CD4-positive, alpha-beta T cell treated with Interleukin-4 for 1 hour (primary cell): ENCODE data around the gene DMTF1.
A peak's percentile ranks its signal among the peaks of the same experiment; 100 is the strongest.
"Not testable (repeated sequence)": the region's sequence is repeated elsewhere in the genome, so short reads cannot be mapped to it uniquely, and the experiment has no call there.

ENCODE experiments used
- DNase-seq, 2 donors: peaks; one replicate each; pipeline ENCODE4 v3.0.0-alpha.2; 2020 to 2022

Gene DMTF1, protein sequence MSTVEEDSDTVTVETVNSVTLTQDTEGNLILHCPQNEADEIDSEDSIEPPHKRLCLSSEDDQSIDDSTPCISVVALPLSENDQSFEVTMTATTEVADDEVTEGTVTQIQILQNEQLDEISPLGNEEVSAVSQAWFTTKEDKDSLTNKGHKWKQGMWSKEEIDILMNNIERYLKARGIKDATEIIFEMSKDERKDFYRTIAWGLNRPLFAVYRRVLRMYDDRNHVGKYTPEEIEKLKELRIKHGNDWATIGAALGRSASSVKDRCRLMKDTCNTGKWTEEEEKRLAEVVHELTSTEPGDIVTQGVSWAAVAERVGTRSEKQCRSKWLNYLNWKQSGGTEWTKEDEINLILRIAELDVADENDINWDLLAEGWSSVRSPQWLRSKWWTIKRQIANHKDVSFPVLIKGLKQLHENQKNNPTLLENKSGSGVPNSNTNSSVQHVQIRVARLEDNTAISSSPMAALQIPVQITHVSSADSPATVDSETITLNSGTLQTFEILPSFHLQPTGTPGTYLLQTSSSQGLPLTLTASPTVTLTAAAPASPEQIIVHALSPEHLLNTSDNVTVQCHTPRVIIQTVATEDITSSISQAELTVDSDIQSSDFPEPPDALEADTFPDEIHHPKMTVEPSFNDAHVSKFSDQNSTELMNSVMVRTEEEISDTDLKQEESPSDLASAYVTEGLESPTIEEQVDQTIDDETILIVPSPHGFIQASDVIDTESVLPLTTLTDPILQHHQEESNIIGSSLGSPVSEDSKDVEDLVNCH

GRCh38 chr7:87152112-87152896, at the start of gene DMTF1:
Gene DMTF1 (plus strand): TSS chr7:87152453. CDS start chr7:87164942, 12,489 bp downstream.
- peak; percentile 85 to 87 for DNase-seq

DNA sequence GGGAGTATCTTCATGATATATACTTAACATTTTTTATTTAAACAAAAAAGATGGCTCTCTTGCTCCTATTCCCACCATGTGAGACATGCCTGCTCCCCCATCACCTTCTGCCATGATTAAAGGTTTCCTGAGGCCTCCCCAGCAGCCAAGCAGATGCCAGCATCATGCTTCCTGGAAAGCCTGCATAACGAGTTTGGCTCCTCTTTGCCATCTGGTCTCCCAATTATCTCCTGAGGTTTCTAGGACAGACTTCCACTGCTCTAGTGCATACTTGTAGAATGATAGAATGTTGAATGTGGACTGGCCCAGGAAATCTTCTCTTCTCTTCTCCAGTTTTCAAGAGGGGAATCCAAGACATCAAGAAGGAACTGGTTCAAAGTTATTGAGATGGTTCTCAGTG, 46.9 kb upstream of the DMTF1 start:
- DNase-seq, result no peak

DNA sequence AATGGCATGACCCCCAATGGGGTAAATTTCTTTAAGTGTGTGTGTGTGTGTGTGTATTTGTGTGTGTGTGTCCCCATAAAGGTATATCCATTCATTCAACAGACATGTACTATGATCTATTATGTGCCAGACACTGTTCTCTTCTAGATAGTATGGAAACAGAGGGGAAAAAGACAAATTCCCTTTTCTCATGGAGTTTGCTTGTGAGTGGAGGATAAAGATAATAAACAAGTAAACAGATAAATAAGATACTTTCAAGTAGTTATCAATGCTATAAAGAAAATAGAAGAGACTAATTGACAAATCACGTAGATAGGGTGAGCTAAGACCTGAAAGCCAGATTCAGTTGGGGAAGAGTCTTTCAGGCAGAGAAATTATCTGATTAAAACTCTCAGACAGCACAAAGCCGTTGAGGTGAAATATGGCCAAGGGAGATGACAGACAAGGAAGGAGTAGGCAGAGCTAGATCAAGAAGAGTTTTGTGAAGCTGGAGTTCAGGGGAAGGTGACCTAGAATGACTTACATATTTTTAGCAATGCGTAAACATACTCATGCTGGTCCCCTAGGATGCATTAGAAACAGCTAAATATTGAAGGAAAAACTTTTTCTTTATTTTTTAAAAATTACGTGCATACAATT, 45.2 kb upstream of the DMTF1 start:
- no peak for DNase-seq

DNA sequence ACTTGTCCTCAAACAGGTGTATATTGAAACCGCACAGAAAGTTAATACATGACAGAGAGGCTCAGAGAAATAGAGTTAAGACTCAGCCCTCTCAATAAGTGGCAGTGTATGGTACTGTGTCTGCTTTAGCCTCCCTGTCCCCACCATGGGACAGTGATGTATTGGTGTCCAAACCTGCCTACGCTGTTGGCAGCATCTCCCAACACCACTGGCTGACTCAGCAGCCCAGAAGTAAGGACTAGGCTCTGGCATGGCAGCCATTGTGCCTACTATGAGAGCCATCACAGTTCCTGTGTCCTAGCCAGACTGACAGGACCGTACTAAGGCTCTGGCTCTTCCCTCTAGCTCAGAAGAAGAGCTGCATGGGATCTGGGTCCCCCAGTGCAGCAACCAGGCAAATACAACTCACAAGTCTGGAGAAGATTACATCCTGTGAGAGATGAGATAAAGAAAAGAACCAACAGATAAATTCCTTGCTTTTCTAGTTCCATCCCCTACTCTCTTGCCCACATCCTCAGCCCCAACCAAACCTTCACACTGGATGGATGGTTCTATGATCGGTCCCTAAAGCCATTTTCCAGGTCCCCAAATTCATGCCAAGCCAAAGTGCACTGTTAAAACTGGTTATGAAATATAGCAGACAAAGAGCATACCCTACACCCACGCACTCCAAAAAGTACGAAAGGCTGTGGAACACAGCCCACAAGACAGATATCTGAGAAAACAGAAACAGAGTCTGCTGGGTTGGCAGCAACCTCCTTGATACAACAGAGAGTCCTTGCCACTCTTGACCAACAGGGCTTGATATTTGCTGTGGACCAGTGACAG, 44.1 kb upstream of the DMTF1 start:
- DNase-seq, result no peak

- no peak for DNase-seq
These were observed 41.5 kb upstream of the DMTF1 start for GRCh38 chr7:87110778-87111177.

GRCh38 chr7:87111877-87112276, 40.4 kb upstream of the DMTF1 start:
- no peak for DNase-seq

DNA sequence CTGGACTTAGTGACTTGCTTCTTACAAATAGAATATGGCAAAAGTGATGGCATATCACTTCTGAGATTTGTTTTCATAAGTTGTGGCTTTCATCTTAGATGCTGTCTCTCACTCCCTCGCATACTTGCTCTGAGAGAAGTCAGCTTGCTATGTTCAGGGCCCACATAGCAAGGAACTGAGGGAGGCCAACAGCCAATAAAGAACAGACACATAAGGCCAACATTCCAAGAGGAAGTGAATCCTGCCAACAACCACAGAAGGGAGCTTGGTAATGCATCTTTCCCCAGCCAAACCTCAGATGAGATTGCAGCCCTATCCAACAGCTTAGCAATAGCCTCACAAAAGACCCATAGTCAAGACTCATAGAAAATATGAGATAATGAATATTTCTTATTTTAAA, 39.2 kb upstream of the DMTF1 start:
- DNase-seq, result no peak

- DNase-seq, result not testable (repeated sequence)
These were observed 38.3 kb upstream of the DMTF1 start for GRCh38 chr7:87113904-87114303.

DNA sequence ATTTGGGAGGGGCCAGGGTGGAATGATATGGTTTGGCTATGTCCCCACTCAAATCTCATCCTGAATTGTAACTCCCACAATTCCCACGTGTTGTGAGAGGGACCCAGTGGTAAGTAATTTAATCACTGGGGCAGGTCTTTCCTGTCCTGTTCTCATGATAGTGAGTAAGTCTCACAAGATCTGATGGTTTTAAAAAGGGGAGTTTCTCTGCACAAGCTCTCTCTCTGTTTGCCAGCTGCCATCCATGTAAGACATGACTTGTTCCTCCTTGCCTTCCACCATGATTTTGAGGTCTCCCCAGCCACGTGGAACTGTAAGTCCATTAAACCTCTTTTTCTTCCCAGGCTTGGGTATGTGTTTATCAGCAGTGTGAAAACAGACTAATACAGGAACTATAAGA, 36.5 kb upstream of the DMTF1 start:
- not testable (repeated sequence) for DNase-seq

DNA sequence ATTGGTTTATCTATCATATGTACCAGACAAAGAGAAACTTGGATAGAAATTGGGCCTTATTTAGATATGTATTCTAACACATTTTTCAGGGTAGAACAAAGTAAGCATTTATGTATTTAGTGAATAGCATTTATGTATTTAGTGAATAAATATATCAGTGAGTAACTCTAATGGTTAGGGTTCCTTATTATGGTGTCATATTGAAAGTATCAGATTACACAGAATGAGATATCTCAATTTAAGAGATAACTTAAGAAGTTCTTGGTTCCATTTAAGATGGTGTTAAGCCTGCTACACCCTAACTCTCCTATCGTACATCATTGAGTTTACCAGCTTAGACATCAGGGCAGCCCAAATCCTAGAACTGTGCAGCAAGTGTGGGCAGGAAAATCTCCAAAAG, 35.9 kb upstream of the DMTF1 start:
- no peak for DNase-seq

GRCh38 chr7:87119581-87119980, 32.7 kb upstream of the DMTF1 start:
- no peak for DNase-seq

DNA sequence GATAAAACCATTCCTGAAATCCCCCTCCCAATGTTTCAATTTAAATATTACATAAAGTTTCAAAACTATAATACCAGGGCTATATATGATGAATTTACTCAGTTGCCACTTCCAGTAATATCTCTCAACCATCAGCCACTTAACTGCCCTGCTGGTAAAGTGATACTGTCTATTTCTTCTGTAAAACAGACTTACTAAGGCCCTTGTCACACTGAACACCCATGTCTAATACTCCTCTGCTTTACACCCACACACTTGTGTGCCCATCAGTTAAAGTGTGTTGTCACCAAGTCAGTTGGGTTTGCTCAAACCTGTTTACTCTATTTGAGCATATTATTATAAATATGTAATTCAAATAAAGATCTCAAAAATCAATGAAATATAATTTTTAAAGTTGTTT, 29.1 kb upstream of the DMTF1 start:
- no peak for DNase-seq

DNA sequence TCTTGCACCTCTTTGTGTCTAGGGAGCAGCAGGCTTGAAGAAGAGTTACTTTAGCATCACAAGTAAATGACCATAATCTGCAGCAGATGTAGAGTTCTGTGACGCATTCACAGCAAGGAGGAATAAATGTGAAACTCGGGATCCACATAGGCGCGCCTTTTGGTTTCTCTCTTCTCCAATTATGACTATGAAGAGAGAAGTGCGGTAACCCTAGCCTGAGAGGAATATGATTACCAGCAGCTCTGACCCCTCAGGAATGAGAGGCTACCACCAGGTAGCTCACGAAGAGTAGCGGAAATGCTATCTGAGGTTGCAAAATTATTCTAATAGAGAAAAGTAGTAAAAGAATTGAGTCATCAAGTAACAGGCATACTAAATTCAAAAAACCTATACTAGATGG, 25.2 kb upstream of the DMTF1 start:
- DNase-seq, result no peak

DNA sequence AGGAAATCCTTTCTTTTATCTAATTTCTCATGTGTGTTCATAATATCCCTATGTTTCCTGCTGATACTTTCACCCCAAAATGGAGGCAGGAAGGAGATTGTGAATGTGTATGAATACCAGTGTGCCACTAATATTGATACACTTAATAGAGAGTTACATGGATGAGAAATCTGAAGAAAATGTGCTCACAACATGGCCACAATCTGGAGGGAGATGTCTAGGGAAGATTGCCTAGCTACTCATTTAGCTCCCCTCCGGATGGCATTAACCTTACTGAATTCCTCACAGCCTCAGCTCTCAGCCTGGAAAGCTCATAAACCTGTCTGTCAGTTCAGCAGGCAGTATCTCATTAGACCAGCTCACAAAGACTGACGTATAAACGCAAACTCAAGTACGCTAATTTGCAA, 23.4 kb upstream of the DMTF1 start:
- no peak for DNase-seq

DNA sequence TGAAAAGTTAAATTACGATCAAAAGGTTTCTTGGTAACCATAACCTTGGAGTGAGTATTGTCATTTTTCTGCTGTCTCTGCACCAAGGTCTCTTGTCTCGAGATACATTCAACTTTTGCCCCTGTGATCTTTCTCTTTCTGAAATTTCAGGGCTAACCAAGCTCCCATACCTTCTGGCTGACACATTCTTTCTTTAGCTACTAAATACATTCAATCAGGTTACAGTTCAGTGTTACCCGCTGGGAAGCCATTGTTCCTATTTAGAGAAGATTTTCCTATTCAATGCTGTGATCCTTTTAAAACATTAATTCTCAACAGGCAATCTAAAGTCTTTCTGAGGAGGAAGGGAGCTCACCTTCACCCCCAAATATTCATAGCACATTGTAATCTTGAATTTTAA, 22.9 kb upstream of the DMTF1 start:
- DNase-seq, result no peak

GRCh38 chr7:87129848-87130247, 22.4 kb upstream of the DMTF1 start:
- no peak for DNase-seq

DNA sequence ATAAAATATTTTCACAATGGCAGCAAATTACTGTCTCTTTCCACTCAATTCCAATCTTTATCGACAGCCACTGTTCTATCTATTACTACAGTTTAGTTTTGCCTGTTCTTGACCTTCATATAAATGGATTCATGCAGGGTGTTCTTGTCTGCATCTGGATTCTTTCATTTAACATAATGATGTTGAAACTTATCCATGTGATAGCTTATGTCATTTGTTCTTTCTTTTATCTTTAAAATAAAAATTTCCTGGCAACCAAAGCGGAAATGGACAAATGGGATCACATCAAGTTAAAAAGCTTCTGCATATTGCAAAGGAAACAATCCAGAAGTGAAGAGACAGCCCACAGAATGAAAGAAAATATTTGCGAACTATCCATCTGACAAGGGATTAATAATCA, 20.5 kb upstream of the DMTF1 start:
- no peak for DNase-seq

DNA sequence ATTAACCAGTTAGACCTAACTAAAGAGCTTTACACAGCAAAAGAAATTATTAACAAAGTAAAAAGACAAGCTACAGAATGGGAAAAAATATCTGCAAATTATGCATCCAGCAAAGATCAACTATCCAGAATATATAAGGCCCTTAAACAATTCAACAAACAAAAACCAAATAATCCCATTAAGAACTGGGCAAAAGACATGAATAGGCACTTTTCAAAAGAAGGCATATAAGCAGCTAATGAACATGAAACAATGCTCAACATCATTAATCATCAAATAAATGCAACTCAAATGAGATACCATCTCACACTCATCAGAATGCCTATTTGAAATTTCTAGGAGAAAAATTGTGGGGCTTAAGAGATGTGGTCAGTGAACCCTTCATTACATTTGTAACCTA, 15.0 kb upstream of the DMTF1 start:
- DNase-seq, result no peak

DNA sequence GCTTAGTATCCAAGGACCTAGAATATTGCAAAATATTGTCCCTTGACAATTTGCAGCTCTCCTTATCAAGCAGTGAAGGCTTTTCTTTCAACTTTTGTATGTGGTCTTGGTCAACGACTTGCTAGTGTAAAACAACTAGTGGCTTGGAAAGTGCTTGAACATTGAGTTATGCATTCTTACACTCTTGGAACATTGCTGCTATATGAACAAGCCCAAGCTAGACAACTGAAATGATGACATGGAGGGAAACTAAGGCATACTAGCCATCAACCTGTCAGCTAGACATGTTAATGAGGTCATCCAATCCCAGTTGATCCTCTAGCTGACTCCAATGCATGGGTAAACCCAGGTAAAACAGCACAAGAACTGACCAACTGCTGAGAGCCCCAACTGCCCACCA, 12.7 kb upstream of the DMTF1 start:
- DNase-seq, result no peak

- DNase-seq, result no peak
These were observed 11.9 kb upstream of the DMTF1 start for GRCh38 chr7:87140271-87140748.

DNA sequence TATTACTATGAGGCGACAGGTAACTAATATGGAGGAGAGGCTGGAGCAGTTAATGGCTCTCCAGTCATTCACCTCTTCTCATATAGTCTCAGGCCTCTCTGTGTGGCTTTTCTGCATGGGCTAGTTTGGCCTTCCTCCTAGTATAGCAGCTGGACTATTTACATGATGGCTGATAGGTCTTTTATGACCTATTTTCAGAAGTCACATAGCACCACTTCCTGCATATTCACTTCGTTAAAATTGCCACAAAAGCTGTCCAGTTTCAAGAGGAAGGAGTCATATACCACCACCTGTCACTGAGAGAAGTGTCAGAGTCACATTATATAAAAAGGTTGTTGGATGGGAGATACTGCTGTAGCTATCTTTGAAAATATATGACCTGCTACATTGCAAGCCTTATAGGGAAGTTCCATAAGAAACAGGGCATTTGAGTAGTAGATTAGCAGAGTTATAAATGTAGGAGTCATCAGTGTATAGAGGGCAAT, 8.0 kb upstream of the DMTF1 start:
- no peak for DNase-seq
